ENCODE data around the gene PDE4B.
A peak's percentile ranks its signal among the peaks of the same experiment; 100 is the strongest.

PDE4B gene

GRCh38 chr1:66355756-66356155 lies 563.1 kb downstream of the PDE4B start:
- no peak overlapping the region for H3K4me3 ChIP-seq (ENCODE audit: low read length)
- no peak for TF ChIP-seq CTCF (conservative IDR thresholded peaks at IDR 0.05; ENCODE audit: low read length)
- DNase-seq (ENCODE audit: low read depth): no peak

- no peak for TF ChIP-seq CTCF (conservative IDR thresholded peaks at IDR 0.05; ENCODE audit: low read length)
- no peak overlapping the region for H3K4me3 ChIP-seq (ENCODE audit: low read length)
- DNase-seq (ENCODE audit: low read depth): no peak
Observed at GRCh38 chr1:66356605-66357004, 563.9 kb downstream of the PDE4B start.

GRCh38 chr1:66357021-66357420 lies 564.3 kb downstream of the PDE4B start:
- DNase-seq (ENCODE audit: low read depth): no peak
- no peak overlapping the region for H3K4me3 ChIP-seq (ENCODE audit: low read length)
- no peak for TF ChIP-seq CTCF (conservative IDR thresholded peaks at IDR 0.05; ENCODE audit: low read length)

- DNase-seq (ENCODE audit: low read depth): no peak
- no peak for TF ChIP-seq CTCF (conservative IDR thresholded peaks at IDR 0.05; ENCODE audit: low read length)
- no peak overlapping the region for H3K4me3 ChIP-seq (ENCODE audit: low read length)
Observed at GRCh38 chr1:66357478-66358197, 564.9 kb downstream of the PDE4B start.

GRCh38 chr1:66359269-66359668 lies 566.6 kb downstream of the PDE4B start:
- TF ChIP-seq CTCF (conservative IDR thresholded peaks at IDR 0.05; ENCODE audit: low read length): no peak
- DNase-seq (ENCODE audit: low read depth): no peak

GRCh38 chr1:66359815-66360214 lies 567.1 kb downstream of the PDE4B start:
- H3K4me3 ChIP-seq (ENCODE audit: low read length): no peak overlapping the region
- TF ChIP-seq CTCF (conservative IDR thresholded peaks at IDR 0.05; ENCODE audit: low read length): no peak
- DNase-seq (ENCODE audit: low read depth): peak; percentile 56

More at GRCh38 chr1:66359269-66359668, 566.6 kb downstream of the PDE4B start:
- no peak overlapping the region for H3K4me3 ChIP-seq (ENCODE audit: low read length)

GRCh38 chr1:66360285-66360724 lies 567.6 kb downstream of the PDE4B start:
- TF ChIP-seq CTCF (conservative IDR thresholded peaks at IDR 0.05; ENCODE audit: low read length): 0 out of 2 replicates have a peak, but pooled peaks have one; percentile 7
- no peak overlapping the region for H3K4me3 ChIP-seq (ENCODE audit: low read length)
- no peak for DNase-seq (ENCODE audit: low read depth)
